Stimulated activated CD8-positive, alpha-beta memory T cell treated with anti-CD3 and anti-CD28 coated beads, Interleukin-12 subunit alpha, Interleukin-12 subunit beta, amount 100 ng/mL, for 1 hour (primary cell): ENCODE results near the gene GGT5.
A peak's percentile ranks its signal among the peaks of the same experiment; 100 is the strongest.
"Not testable (repeated sequence)": the region's sequence is repeated elsewhere in the genome, so short reads cannot be mapped to it uniquely, and the experiment has no call there.

Experiments
- DNase-seq: peaks from one replicate; pipeline ENCODE4 v3.0.0-alpha.2; 2020; ENCODE audit warnings: low read depth

GGT5 gene

DNA sequence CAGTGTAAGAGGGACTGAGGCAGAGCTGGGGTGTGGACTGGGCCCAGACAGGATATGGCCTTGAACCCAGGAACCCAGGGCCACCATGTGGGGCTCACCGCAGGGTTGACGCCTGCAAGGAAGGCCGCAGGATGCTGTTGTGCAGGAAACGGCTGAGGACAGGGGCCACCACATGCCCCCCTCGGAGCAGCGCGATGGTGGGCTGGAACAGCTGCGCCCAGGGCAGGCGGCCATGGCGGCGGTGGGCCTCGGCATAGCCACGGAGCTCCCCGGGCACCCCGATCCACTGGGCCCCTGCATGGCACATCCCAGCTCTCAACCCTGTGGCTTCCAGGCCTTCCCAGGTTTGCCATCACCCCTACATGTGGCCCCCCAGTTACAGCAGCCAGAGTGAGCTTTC lies 12.2 kb downstream of the GGT5 start:
- no peak for DNase-seq

DNA sequence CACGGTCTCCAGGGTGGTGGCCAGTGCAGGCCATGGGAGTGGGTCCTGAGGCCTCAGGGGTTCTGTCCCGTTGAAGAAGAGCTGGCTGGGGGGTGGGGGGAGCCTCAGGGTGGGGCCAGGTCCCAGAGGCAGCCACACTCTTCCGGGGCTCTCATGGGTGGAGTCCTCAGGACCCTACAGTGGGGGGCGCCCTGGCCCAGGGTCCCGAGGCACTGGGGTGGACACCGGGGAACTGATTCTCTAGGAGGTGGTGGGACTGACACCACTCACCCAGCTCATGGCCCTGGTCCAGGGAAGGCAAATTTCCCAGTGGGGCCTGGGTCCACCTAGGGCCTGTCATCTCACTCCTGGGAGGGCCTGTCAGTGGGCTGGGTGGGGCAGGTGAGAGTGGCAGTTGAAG lies 12.8 kb downstream of the GGT5 start:
- no peak for DNase-seq

DNA sequence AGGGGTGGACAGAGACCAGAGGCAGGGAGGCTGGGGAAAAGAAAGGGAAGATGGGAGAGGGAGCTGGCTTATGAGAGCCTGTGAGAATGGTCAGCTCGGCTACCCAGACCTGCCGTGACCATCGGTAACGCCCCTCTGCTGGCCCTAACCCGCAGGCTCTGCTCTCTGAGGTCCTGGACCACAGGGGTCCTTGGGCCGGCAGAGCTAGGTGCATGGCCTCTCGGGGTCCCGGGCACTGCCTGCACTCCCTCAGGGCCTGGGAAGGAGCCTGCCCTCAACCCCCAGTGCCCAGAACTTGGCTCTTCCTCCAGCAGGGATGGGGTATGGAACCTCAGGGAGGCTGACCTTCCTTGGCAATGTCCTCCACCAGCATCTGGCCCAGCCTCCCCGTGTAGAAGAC lies 13.2 kb downstream of the GGT5 start:
- DNase-seq: no peak

DNA sequence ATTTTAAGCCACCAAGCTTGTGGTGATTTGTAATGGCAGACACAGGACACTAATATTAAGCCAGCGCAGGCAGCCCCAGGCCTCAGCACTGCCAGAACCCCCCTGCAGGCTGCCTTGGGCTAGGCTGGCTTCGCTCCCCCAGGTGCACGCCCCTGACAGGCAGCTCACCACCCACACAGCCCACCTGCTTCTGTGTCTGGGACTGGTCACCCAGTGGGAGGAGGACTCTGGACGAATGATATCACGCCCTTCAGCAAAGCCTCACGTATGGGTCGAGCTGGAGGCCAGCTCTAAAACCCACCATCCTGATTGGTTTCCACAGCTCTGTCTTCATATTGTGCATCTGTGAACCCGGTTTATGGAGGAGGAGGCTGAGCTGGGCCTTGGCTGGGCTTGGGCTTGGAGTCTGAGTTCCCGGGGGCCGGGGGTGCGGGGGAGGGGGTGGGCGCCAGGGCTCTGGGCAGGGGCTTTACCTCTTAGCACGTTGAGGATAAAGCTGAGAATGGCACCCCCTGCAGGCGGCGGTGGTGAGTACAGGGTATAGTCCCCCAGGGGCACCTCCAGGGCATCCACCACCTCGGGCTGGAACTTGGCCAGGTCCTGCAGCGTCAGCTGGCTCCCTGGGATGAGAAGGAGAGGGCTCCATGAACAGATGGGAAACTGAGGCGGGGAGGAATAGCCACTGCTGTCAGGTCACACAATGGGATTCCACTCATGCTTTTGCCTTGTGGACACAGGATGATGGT lies 13.8 kb downstream of the GGT5 start:
- peak; percentile 43 for DNase-seq

DNA sequence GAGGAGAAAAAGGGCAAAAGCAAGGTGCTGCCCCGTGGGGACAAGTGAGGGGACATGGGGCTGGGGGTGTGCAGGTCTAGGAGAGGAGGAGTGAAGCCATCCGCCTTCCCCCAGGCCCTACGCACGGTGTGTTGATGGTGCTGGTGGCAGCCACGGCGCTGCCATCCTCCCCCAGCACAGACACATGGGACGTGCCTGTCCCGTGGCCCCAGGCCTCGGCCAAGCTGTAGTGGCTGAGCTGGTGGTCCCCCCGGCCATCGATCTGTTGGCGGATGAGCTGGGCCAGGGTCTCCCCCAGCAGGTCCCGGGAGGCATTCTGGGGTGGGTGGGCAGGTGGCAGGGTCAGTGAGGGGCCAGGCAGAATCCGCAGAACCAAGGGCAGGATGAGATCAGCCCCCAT lies 18.9 kb downstream of the GGT5 start:
- no peak for DNase-seq

DNA sequence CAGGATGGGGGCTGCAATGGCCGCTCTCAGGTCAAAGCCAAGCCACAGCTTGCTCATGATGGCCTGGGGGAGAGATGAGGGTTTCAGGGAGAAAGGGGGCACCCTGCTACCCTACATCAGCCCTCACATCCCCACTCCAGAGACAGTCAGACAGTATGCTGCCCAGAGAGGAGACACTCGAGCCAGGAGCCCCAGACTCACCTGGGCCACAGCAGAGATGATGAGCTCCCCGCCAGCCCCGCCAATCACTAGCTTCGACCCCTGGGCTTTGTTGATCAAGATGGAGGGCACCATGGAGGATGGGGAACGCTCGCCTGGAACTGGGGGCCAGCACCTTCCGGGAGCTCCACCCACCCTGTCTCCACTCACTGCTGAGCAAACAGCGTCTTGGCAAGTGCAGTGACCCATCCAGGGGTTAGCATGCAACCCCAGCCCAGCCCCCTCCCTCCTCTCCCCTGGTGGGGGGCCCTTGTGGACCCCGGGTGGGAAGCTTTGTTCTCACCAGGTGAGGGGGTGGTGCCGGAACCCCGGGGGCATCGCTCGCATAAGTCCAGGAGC lies 19.8 kb downstream of the GGT5 start:
- DNase-seq: no peak

DNA sequence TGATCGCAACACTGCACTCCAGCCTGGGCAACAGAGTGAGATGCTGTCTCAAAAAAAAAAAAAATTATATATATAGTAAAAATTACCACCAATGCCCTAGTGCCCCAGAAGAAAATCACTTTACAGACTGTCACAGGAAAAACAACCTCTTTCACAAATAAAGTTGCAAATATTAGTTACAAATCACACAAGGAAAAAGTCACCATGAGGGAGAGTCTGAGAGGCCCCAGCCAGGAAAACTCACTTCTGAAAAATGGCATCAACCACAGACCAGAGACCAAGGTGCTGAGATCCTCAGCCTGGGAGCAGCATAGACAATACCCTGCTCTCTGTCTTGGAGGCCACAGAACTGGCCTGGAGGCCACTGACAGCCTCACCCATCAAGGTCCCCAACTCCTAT lies 20.4 kb downstream of the GGT5 start:
- DNase-seq: no peak

DNA sequence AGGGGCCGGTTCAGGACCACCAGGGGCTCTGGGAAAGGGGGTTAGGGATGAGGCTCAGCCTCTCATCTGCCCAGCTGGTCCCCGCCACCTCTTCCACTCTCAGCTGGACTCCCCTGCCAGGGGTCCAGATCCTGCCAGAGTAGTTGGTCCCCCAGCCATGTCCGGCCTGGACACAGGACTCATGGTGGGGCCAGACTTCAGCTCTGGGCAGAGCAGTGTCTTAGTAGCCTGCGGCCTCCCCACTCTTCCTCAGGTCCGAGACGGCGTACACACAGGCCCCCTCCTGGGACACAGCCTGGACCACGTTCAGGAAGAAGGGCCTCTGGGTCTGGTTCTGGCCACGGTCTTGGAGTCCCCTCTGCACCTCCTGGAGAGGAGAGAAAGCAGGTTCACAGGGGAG lies 25.1 kb downstream of the GGT5 start:
- no peak for DNase-seq

DNA sequence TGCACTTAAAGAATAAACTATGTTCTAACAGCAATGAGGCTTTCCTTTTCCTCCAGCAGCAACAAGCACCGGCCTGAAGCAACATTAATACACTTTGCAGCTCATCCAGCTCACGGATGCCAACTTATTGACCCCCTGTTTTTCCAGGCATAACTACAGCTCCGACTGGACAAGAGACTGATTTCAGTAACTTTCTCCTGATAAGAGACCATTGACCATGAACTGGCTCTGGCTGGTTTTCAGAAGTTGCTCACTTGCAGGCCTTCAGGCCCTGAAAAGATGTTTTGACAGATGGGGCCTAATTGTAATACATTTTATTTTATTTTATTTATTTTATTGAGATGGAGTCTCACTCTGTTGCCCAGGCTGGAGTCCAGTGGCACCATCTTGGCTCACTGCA lies 27.5 kb downstream of the GGT5 start:
- no peak for DNase-seq

DNA sequence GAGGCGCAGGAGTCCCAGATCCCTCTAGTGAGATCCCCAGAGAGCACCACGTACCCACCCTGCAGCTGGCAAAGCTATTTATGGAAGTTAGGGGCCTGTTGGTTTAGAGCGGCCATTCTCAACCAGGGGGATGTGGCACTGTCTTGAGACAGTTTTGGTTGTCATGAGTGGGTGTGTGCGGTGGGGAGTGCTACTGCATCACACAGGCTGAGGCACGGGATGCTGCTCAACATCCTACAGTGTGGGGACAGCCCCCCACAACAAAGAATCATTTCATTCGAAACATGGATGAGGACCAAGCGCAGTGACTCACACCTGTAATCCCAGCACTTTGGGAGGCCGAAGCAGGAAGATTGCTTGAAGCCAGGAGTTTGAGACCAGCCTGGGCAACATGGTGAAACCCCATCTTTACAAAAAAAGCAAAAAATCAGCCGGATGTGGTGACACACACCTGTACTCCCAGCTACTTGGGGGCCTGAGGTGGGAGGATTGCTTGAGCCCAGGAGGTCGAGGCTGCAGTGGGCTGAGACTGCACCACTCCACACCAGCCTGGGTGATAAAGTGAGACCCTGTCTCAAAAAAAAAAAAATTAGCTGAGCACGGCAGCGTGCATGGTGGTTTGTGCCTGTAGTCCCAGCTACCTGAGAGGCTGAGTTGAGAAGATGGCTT lies 28.2 kb downstream of the GGT5 start:
- DNase-seq: no peak

DNA sequence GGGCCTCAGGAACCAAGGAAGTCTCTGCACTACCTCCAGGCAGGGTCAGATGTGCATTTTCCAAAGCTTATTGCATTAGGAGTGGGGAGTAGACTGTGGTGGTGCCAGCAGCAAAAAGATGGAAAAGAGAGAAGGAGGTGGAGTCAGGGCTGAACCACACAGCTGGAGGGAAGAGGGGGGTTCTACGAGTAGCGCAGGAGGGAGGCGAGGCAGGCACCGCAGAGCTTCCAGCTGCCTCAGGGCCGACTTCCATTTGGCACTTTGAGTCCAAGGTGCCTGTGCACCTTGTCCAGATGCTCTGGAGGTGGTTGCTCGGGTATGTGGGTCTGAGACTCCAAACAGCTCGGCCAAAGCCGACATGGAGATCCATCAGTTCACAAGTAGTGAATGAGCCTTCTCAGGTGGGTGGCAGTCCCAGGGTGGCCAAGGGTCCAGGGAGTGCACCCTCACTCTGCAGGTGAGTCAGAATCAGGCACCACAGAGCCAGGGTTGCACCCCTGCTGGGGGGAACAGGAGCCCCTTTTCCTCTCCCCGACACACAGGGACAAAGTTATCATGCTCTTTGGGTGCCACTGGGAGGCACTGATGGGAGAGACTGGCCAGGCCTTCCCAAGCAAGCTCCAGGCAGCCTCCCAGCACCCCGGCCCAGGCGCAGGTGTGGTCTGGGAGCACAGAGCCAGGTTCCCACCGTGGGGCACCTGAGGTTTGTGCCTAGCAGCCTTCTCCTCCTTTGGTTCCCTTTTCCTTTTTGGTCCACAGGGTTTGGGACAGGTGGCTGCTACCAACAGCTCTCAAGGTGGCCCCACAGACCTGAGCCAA lies 30.2 kb downstream of the GGT5 start:
- DNase-seq: no peak

DNA sequence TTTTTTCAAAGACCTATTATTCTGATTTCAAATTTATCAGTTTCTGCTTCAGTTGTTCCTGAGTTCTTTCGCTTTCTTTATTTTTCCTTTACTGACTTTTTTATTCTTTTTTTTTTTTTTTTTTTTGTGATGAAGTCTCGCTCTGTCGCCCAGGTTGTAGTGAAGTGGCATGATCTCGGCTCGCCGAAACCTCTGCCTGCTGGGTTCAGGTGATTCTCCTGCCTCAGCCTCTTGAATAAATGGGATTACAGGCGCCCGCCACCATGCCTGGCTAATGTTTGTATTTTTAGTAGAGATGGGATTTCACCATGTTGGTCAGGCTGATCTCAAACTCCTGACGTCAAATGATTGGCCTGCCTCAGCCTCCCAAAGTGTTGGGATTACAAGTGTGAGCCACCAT lies 31.8 kb downstream of the GGT5 start:
- not testable (repeated sequence) for DNase-seq

DNA sequence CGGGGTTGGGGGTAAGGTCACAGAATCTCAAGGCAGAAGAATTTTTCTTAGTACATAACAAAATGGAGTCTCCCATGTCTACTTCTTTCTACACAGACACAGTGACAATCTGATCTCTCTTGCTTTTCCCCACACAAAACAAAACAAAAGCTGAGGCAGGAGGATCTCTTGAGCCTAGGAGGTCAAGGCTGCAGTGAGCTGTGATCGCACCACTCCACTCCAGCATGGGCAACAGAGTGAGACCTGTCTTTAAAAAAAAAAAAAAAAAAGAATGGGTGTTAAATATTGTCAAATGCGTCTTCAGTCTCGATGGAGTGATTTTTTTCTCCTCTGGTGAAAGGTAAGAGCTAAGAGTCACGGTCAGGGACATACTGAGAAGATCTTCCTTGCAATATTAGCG lies 33.2 kb downstream of the GGT5 start:
- not testable (repeated sequence) for DNase-seq

DNA sequence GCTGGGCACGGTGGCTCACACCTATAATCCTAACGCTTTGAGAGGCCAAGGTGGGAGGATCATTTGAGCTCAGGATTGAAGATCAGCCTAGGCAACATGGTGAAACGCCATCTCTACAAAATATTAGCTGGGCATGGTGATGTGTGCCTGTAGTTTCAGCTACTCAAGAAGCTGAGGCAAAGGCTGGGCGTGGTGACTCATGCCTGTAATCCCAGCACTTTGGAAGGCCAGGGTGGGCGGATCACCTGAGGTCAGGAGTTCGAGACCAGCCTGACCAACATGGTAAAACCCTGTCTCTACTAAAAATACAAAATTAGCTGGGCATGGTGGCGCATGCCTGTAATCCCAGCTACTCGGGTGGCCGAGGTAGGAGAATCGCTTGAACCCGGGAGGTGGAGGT lies 34.5 kb downstream of the GGT5 start:
- not testable (repeated sequence) for DNase-seq

DNA sequence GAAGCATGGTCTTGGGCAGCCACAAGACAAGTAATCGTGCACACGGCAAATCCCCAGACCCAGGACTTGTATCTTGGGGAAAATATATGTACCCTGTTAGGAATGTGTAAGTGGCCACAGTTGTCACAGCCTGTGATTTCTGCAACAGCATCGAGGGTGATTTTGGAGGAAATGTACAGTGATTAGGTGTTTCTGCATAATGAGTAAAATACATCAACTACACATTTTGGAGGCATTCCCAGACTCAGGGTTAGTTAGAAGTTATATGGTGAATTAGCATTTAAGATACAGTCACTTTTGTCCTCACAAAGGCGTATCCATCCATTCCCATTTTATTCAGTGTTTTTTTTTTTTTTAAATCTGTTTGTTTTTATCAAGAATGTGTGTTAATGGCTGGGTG lies 35.2 kb downstream of the GGT5 start:
- DNase-seq: no peak

DNA sequence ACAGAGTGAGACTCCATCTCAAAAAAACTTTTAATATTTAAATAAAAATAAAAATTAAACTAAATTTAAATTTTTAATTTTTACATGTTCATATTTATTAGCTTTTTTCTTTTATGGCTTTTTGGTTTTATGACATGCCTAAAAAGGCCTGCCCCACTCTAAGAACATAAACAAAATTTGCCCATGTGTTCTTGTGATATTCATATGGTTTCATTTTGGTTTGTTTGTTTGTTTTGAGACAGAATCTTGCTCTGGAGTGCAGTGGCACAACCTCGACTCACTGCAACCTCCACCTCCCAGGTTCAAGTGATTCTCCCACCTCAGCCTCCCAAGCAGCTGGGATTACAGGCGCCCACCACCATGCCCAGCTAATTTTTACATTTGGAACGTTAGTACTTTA lies 35.9 kb downstream of the GGT5 start:
- no peak for DNase-seq

DNA sequence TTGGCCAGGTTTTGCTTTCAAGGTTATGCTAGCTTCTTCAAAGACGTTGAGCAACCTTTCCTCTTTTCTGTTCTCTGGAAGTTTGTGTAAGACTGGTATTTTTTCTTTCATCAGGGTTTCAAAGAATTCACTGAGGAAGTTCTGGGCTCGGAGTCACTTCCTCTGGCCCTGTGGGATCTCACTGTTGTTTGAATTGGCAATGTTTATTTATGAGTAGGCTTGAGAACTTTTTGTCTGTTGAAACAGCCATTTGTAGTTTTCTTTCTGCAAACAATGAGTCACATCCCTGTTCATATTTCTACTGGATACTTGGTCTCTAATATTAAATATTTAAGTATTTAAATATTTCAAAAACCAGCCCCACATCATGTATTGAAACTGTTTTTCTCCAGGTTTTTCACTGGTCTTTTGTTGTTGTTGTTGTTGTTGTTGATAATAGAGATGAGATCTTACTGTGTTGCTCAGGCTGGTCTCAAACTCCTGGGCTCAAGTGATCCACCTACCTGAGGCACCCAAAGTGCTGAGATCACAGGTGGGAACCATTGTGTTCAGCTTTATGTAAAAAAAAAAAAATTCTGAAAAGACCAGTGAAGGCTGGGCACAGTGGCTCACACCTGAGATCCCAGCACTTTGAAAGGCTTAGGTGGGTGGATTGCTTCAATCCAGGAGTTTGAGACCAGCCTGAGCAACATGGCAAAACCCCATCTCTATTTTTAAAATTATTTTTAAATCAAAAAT lies 36.7 kb downstream of the GGT5 start:
- DNase-seq: no peak

DNA sequence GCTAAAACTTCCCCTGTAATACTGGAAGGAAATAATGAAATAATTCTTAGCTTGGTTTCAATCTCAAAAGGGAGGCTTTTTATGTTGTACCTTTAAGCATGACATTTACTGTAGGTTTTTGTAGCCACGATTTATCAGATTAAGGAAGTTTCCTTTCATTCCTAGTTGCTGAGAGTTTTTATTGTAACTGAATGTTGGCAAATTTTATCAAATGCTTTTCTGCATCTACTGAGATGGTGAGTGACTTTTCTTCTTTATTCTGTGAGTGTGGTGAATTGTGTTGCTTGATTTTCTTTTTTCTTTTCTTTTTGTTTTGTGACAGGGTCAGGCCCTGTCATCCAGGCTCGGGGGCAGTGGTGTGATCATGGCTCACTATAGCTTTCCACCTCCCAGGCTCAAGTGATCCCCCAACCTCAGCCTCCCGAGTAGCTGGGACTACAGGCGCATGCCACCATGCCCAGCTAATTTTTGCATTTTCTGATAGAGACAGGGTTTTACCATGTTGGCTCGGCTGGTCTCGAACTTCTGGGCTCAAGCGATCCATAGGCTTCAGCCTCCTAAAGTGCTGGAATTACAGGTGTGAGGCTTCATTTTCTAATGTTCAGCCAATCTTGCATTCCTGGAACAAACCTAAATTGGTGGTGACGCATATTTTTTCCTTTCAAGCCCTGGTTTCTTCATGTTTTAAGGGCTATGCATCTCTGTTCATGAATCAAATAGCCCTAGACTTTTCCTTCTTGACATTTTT lies 37.4 kb downstream of the GGT5 start:
- DNase-seq: no peak

DNA sequence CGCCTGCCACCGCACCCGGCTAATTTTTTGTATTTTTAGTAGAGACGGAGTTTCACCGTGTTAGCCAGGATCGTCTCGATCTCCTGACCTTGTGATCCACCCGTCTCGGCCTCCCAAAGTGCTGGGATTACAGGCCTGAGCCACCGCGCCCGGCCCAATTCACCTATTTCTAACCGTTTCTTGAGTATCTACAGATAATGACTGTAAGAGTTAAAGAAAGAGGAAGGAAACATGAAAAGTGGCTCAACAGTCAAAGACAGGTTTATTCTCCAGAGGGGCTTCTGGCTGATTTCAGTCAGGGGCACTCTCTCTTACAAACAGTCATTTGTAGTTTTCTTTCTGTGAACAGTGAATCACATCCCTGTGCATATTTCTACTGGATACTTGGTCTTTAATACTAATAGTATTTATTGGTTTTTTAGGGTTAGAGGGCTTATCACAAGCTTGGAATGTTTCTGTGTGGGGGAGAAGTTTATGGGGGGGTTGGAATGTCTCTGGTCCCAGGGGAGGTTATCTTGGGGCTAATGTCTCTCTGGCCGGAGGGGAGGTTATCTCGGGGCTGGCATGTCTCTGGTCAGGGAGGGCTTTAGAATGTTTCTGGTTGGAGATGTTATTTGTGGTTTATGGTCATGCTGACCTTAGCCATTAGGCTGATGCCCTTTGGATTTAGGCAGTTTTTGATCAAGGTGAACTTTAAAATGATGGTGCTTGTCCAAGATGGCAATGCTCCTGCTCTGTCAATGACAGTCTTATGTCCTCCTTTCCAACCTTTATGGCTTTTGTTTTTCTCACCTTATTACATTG lies 38.2 kb downstream of the GGT5 start:
- DNase-seq: not testable (repeated sequence)

DNA sequence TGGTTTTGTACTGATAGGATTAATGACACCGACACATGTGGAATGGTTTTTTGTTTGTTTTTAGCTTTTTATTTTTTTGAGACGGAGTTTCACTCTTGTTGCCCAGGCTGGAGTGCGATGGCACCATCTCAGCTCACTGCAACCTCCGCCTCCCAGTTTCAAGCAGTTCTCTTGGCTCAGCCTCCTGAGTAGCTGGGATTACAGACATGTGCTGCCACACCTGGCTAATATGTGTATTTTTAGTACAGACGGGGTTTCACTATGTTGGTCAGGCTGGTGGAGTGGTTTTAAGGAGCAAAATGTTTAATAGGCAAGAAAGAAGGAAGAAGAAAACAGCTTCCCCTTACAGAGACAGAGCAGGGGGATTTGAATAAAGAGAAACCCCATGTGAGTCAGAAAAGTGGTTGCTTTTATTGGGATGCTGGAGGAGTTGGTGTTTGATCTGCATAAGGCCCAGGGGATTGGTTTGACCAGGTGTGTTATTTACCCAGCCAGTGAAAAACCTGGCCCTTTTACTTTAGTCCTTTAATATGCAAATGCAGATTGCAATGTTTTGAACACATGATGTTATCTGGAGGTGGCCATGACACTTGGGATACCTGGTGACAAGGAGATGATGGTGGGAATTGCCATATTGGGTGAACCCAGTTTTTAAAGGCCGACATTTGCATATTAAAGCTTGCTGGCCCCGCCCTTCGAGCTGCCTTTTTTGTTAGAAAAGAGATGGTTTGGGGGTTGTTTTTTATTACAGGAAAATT lies 39.3 kb downstream of the GGT5 start:
- no peak for DNase-seq
